HPDE6-E6E7 (cell line): ENCODE data around the gene DHX9.
"Not testable (repeated sequence)": the region's sequence is repeated elsewhere in the genome, so short reads cannot be mapped to it uniquely, and the experiment has no call there.

Experiments used
- DNase-seq: peaks from one replicate; pipeline ENCODE4 v3.0.0; 2011; ENCODE audit warnings: missing footprints; ENCODE audit errors: extremely low spot score

Gene DHX9

DNA sequence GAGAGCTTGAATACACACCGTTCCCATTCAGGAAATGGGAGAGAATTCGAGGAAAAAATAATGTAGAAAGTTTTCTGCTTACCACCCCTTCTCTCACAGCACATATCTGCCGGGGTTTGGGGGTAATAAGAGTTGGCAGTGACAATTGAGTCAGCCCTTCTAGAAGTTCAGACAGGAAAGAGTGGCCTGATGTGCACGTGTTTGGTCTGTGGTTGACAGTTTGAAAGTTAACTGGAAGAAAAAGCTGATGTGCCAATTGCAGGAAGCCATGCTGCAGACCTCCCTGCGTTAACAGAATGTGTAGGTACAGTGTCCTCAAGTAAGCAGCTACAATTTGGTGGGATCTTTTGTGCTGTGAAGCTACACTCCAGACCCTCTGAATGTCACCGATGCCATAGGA, 50.9 kb downstream of the DHX9 start:
- DNase-seq: no peak

DNA sequence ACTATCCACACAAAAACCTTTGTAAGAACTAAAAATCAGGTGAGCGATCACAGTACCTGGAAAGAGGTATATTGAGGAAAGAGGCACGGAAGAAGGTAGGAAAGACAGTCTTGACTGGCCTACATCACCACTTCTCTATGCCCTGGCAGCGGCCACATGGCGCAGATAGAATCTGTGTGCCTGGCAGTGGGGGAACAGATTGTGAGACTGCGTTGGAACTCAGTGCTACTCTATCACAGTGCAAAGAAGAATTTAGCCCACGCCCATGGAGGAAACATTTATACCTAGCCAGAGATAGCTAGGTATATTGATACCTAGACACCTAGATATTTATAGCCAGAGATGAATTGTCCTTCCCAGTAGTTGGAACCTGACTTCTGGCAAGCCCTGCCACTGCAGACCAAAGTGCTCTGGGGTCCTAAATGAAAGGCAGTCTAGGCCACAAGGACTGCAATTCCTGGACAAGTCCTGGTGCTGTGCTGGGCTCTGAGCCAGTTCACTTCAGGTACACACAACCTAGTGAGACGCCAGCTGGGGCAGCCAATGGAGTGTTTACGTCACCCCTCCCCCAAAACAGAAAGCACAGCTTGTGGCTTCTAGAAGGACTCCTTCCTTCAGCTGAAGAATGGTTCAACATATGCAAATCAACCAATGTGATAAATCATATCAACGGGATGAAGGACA, 51.9 kb downstream of the DHX9 start:
- DNase-seq: no peak

DNA sequence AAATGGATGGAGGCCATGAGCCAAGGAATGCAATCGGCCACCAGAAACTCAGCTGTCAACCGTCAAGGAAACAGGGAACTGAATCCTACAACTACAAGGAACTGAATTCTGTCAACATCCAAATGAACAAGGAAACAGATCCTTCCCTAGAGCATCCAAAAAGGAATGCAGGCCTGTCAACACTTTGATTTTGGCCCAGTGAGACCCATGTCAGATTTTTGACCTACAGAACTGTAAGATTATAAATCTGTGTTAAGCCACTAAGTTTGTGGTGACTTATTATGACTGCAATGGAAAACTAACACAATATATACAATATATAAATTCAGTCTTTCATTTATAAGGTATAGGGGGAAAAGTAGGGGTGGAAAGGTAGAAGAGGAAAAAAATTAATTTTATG, 58.5 kb downstream of the DHX9 start:
- no peak for DNase-seq

DNA sequence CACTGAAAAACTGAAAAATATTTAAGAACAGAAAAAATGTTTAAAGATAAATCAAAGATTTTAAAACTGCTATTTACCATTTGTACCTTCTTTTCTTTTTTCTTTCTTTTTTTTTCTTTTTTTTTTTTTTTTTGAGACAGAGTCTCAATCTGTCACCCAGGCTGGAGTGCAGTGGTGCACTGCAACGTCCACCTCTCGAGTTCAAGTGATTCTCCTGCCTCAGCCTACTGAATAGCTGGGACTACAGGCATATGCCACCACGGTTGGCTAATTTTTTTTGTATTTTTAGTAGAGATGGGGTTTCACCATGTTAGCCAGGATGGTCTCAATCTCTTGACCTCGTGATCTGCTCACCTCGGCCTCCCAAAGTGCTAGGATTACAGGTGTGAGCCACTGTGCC, 62.8 kb downstream of the DHX9 start:
- DNase-seq: not testable (repeated sequence)

DNA sequence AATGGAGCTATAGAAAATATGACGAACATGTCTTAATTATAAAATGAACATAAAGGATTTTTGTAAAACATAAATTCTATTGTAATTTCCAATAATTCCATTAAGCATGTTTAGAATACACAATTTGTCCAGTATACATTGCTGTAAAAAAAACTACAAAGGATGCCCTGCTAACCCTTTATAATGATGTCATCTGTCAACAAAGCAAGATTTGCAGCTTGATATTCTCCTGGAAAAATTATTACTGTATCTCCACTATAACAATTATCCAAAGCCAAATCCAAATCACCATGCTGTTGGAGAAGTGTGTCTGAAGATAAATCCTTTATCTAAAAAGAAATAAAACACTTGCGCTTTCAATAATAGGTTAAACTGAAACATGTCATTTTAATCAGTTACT, 66.2 kb downstream of the DHX9 start:
- DNase-seq: no peak

DNA sequence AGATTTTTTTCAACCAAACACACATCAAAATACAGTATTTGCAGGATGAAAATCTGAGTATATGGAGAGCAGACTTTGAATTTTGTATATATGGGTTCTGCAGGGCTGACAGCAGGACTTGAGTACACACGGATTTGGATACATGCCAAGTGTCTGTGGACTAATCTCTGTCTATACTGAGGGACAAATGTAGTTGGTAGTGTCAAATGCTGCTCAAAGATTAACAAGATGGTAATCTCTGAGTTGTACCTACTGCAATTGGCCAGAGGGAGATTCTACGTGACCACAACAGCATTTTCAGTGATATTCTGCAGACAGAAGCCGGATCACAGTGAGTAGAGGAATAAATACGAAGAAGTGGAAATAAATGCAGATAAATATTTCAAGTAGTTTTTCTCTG, 70.4 kb downstream of the DHX9 start:
- DNase-seq: no peak

DNA sequence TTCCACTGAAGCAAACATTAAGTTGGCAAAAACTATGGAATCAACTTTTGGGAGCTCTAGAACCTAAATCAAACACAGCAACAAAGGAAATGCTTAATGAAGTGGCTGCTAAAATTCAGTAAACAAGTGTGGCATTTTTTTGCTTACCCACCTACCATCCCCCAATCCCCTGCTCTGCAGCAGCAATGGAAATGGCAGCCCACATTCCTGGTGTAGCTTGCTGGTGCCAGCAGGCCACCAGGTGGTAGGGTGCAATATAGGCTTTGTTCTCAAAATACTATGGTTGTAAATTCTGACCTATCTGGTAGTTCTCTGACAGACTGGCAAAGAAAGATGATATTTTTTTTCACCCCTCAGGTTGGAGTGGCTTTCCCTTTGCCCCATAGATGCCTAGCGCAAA, 71.0 kb downstream of the DHX9 start:
- no peak for DNase-seq

DNA sequence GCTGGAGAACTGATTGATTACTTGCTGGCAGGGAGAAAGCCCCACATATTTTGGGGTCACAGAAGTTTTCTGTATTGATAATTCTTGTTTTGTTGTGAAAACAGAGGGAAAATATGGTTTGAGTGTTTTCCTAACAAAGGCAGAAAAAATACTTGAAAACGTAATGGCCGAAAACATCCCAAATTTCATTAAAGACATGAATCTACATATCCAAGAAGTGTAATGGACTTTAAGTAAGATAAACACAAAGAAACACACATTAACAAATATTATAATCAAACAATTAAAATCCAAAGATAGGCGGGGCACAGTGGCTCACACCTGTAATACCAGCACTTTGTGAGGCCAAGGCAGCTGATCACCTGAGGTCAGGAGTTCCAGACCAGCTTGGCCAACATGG, 74.3 kb downstream of the DHX9 start:
- DNase-seq: no peak

DNA sequence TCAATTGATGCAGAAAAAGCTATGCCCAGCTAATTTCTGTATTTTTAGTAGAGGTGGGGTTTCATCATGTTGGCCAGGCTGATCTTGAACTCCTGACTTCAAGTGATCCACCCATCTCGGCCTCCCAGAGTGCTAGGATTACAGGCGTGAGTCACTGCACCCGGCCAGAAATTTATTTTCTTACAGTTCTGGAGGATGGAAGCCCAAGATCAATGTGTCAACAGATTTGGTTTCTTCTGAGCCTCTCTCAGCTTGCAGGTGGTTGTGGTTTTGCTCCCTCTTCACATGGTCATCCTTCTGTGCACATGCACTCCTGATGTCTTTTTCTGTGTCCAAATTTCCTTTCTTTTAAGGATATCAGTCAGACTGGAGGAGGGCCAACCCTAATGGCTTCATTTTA, 78.2 kb downstream of the DHX9 start:
- no peak for DNase-seq

DNA sequence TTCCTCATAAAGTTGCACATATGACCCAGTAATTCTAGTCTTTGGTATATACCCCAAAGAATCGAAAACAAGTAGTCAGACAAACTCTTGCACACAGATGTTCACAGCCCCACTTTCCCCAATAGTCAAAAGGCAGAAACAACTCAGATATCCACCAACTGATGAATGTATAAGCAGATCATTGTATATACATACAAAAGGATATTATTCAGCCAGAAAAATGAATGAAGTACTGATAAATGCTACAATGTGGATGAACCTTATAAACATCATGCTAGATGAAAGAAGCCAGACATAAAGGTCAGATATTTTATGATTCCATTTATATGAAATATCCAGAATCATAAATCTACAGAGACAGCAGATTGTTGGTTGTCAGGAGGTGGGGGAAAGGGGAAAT, 86.5 kb downstream of the DHX9 start:
- no peak for DNase-seq

DNA sequence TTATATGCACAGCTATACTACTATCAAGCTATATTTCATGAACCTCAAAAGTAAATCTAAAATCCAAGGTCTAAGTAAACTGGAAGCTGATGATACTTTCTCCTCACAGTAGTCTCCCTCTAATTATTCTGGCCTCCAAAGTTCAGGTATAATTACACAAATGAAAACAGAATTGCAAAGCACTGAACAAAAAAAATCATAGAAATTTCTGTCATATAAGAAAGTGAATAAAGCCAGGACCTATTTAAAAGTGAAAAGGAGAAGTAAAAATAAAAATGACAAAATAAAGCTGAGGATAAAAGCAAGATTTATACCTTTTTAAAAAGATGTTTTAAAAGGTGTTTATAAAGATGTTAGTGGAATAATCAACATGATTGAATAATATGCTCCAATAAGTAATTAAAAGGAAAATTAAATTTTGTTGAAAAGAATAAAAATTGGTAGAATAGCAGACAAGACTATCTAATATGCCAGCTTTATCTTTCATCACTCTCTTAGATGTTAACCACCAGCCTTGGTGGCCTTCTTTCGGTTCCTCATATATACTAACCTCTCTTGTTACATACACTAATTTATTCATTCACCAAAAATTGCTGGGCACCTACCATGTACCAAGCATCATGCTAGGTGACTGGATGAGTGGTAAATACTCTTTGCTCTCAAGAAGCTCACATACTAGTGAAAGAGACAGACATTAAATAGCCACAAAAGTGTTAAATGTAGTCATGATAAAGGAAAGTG, 88.7 kb downstream of the DHX9 start:
- no peak for DNase-seq

DNA sequence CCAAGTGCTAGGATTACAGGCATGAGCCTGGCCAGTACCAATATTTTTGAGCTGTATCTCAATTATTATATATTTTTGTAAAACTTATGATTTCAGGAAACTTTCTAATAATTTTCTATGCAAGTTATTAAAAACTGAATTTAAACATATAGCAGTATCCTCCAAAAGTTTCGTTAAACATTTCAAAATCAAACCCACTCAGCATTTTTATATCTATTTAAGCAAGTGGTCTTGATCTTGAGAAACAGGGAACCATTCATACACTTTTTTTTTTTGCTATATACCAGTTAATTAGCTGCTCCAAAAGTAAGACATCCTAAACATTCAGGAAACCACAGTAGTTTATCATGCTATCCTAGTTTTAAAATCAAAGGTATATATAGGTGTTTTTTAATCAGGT, 91.8 kb downstream of the DHX9 start:
- DNase-seq: no peak

DNA sequence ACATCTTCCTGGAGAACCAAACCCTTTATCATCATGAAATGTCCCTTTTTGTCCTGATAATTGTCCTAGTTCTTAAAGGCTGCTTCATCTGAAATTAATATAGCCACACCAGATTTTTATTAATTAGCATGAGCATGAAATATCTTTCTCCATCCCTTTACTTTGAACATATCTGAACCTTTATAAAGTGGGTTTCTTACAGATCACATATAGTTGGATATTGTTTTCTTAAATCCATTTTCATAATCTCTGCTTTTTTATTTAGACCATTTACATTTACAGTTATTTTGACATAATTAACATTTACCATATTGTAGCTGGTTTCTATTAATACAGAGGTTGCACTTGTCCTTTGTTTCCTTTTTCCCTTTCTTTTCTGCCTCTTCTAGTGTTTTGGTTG, 96.6 kb downstream of the DHX9 start:
- DNase-seq: no peak
